WTC11 (cell line): ENCODE data around the gene MOXD1. TPM values are rescaled to one million over a fixed set of nuclear protein-coding genes. Genes with fewer than 3 reads are reported as not detected.

Source experiments
- total RNA-seq: library from RNA; stranded (reverse); gene quantifications from 3 replicates; pipeline ENCODE4 v1.2.3, GENCODE V29; 2021

The MOXD1 gene
- total RNA-seq, 1 experiment from 2014 or later, result 1.7 TPM

Other genes with a start within 250 kb of the MOXD1 start
- 25.6 to 30.4 TPM (median 26.5 TPM) in 3 replicates for gene STX7, start 111.6 kb upstream of the MOXD1 start, total RNA-seq
- not detected in 3 replicates for gene TAAR9, start 136.8 kb upstream of the MOXD1 start, total RNA-seq
- gene TAAR8, start 151.2 kb upstream of the MOXD1 start, total RNA-seq, result not detected in 3 replicates
- not detected in 3 replicates for gene TAAR6, start 168.8 kb upstream of the MOXD1 start, total RNA-seq
- gene TAAR5, start 188.3 kb upstream of the MOXD1 start, total RNA-seq, result not detected in 3 replicates
- not detected in 3 replicates for gene TAAR2, start 222.8 kb upstream of the MOXD1 start, total RNA-seq